HG03439 (cell line): ENCODE measurements around the gene CDIP1.
"Not testable (repeated sequence)": the region's sequence is repeated elsewhere in the genome, so short reads cannot be mapped to it uniquely, and the experiment has no call there.

Experiments
- ATAC-seq: cut with Tn5 transposase; IDR thresholded peaks from one replicate; pipeline ENCODE4 v1.9.1; 2021; ENCODE audit warnings: mild to moderate bottlenecking, moderate library complexity; ENCODE audit not compliant: unreplicated experiment

The CDIP1 gene

GRCh38 chr16:4538350-4539235 lies at the start of gene CDIP1:
TSS of gene CDIP1 (minus strand) at chr16:4538773. CDS start at chr16:4514130, 24,643 bp downstream.
- peak; percentile 87 for ATAC-seq

DNA sequence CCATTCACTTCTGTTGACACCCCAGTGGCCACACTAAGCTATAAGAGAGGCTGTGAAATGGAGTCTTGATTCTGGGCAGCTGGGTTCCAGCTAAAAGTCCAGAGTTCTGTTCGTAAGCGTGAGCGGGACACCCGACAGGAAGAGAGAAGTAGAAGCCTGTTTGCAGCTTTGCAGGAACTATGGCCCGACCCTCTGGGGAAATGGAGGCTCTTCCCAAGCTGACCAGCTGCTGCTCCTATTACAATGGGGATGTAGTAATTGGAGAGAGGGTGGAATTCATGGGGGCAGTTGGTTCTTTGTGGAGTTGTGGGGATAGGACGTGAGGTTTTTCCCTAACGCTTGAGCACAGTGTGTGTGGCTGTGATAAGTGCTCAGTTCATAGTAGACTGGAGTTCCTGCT lies 47.7 kb upstream of the CDIP1 start:
- no peak for ATAC-seq

DNA sequence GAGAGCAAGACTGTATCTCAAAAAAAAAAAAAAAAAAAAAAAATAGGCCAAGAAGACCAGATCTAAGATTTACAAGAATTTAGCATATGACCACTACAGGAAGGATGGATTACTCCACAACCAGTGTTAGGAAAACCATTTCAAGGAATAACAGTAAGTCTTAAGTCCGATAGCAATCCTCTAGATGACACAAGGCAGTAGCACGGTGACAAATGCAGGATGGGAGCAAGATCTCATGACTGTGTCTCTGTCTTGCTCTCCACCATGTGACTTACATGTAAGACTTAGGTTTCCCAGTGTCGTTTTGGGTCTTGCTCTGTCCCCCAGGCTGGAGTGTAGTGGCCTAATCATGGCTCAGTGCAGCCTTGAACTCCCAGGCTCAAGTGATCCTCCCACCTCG lies 45.3 kb upstream of the CDIP1 start:
- ATAC-seq: no peak

DNA sequence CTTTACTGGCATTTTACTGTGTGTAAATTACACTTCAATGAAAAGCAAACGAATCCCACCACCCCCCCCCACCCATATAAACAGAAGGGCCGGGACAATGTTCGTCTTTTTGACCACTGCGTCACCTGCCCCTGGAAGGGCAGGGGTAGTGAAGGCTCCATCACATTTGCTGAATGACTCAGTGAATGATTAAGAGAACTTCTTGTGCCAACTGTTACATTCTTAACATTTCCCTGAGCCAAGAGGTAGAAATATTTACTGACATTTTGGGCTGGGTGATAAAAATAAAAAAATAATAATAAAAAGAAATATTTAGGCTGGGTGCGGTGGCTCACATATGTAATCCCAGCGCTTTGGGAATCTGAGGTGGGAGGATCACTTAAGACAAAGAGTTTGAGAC lies 41.7 kb upstream of the CDIP1 start:
- ATAC-seq: no peak

GRCh38 chr16:4578961-4579530 lies 40.5 kb upstream of the CDIP1 start:
- no peak for ATAC-seq

GRCh38 chr16:4576008-4576407 lies 37.4 kb upstream of the CDIP1 start:
- ATAC-seq: no peak

GRCh38 chr16:4574919-4575705 lies 36.5 kb upstream of the CDIP1 start:
- no peak for ATAC-seq

DNA sequence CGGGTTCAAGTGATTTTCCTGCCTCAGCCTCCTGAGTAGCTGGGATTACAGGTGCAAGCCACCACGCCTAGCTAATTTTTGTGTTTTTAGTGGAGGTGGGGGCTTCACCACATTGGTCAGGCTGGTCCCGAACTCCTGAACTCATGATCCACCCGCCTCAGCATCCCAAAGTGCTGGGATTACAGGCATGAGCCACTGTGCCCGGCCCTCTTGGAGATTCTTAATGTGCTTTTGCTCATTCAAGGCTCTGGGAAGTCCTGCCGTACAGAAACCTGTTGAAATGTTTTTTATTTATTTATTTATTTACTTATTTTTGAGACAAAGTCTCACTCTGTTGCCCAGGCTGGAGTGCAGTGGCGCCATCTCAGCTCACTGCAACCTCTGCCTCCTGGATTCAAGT lies 35.4 kb upstream of the CDIP1 start:
- not testable (repeated sequence) for ATAC-seq

- ATAC-seq: no peak
Observed at GRCh38 chr16:4572715-4573114, 34.1 kb upstream of the CDIP1 start.

DNA sequence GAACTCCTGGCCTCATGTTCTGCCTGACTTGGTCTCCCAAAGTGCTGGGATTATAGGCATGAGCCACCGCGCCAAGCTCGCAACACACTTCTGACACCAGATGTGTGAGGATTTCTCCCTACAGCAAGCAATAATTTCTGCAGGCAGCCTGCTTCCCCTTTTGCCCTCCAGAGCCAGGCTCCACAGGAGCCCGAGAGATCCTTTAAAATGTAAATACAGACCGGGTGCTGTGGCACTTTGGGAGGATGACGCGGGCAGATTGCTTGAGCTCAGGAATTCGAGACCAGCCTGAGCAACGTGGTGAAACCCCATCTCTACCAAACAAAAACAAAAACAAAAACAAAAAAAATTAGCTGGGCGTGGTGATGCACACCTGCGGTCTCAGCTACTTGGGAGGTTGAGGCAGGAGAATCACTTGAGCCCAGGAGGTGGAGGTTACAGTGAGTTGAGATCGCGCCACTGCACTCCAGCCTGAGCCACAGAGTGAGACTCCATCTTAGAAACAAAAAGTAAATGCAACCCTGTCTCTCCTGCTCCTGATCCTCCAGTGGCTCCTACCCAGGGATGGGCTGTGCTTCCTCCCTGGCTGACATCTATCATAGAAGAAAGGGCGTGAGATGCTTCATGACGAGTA lies 32.2 kb upstream of the CDIP1 start:
- ATAC-seq: no peak

DNA sequence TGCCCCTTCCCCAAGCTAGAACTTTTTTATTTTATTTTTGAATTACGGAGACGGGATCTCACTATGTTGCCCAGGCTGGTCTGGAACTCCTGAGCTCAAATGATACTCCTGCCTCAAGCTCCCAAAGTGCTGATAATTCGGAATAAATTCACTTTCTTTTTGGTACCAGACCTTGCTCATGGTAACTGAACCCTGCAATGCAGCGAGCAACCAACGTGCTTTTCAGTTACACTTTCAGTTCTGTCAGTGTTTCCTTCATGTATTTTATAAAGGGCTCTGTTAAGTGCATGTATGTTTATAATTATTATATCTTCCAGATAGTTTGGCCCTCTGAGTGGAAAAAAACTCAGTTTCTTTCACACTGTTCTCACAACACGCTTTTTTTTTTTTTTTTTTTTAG lies 31.5 kb upstream of the CDIP1 start:
- no peak for ATAC-seq

DNA sequence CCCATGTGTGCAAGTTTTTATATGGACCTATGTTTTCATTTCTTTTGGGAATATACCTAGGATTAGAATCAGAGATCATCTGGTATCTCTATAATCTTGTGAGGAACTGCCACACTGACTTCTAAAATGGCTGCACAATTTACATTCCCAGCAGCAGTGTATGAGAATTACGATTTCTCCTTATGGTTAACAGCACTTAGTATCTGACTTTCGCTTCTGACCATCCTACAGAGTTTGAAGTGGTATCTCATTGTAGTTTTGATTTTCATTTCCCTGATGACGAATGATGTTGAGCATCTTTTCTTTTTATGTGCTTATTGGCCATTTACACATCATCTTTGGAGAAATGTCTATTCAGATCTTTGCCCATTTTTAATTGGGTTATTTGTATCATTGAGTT lies 27.6 kb upstream of the CDIP1 start:
- no peak for ATAC-seq

GRCh38 chr16:4564661-4565267 lies 26.2 kb upstream of the CDIP1 start:
- no peak for ATAC-seq

GRCh38 chr16:4561596-4561995 lies 23.0 kb upstream of the CDIP1 start:
- no peak for ATAC-seq

GRCh38 chr16:4557973-4558372 lies 19.4 kb upstream of the CDIP1 start:
- no peak for ATAC-seq

GRCh38 chr16:4556580-4556979 lies 18.0 kb upstream of the CDIP1 start:
- no peak for ATAC-seq

- ATAC-seq: no peak
Observed at GRCh38 chr16:4556112-4556511, 17.5 kb upstream of the CDIP1 start, which contains the start of gene C16orf96. TSS of gene C16orf96 (plus strand) at chr16:4556340. CDS start at chr16:4556490, 150 bp downstream.

- ATAC-seq: no peak
Observed at GRCh38 chr16:4552541-4552940, 14.0 kb upstream of the CDIP1 start.

GRCh38 chr16:4550591-4550990 lies 12.0 kb upstream of the CDIP1 start:
- ATAC-seq: no peak

GRCh38 chr16:4548124-4548523 lies 9.6 kb upstream of the CDIP1 start:
- no peak for ATAC-seq

GRCh38 chr16:4544473-4544872 lies 5.9 kb upstream of the CDIP1 start:
- no peak for ATAC-seq
